Measurements from ENCODE around the gene AUTS2. TPM values are rescaled to one million over a fixed set of nuclear protein-coding genes. Genes with fewer than 3 reads are reported as not detected.

AUTS2 gene
- total RNA-seq, 2 experiments from 2014 or later, result 2.4 to 3.0 TPM

- ChIA-PET POLR2A (no interaction called here), CTCF (no interaction called here)
- H3K9me3 Mint-ChIP-seq (ENCODE audit: low read depth), result peaks cover under 1% of the 10 kb centered on the region
- no peaks in the 10 kb centered on the region for H3K36me3 Mint-ChIP-seq (ENCODE audit: low read depth)
- no peak overlapping the region for H3K4me3 Mint-ChIP-seq
- H3K27ac Mint-ChIP-seq, result no peak overlapping the region
- no peaks in the 10 kb centered on the region for H3K4me1 Mint-ChIP-seq
- ATAC-seq, result no peak
- no peaks in the 10 kb centered on the region for H3K27me3 Mint-ChIP-seq
- intact Hi-C loops (cut with DNase I, micrococcal nuclease), result no loop called here
- no peak for DNase-seq
Observed at GRCh38 chr7:70479153-70480021, 881.1 kb downstream of the AUTS2 start.

- H3K27me3 Mint-ChIP-seq, result no peaks in the 10 kb centered on the region
- ATAC-seq (no peak), DNase-seq (no peak)
- intact Hi-C loops (cut with DNase I, micrococcal nuclease), result no loop called here
- no peaks in the 10 kb centered on the region for H3K4me1 Mint-ChIP-seq
- CTCF ChIA-PET, result no interaction called here
- H3K9me3 Mint-ChIP-seq (ENCODE audit: low read depth), result peaks cover 7% of the 10 kb centered on the region
- no peak overlapping the region for H3K4me3 Mint-ChIP-seq
- H3K36me3 Mint-ChIP-seq (ENCODE audit: low read depth), result no peaks in the 10 kb centered on the region
- POLR2A ChIA-PET, result no interaction called here
- no peak overlapping the region for H3K27ac Mint-ChIP-seq
Observed at GRCh38 chr7:70480927-70481569, 882.8 kb downstream of the AUTS2 start.

- no peaks in the 10 kb centered on the region for H3K4me1 Mint-ChIP-seq
- peaks cover 7% of the 10 kb centered on the region for H3K9me3 Mint-ChIP-seq (ENCODE audit: low read depth)
- no peaks in the 10 kb centered on the region for H3K36me3 Mint-ChIP-seq (ENCODE audit: low read depth)
- intact Hi-C loops (cut with DNase I, micrococcal nuclease), result no loop called here
- no peak for ATAC-seq
- no peak overlapping the region for H3K27ac Mint-ChIP-seq
- DNase-seq, result no peak
- CTCF ChIA-PET, result no interaction called here
- H3K27me3 Mint-ChIP-seq, result no peaks in the 10 kb centered on the region
- H3K4me3 Mint-ChIP-seq, result no peak overlapping the region
- POLR2A ChIA-PET, result no interaction called here
Observed at GRCh38 chr7:70481570-70482123, 883.4 kb downstream of the AUTS2 start.

- intact Hi-C loops (cut with DNase I, micrococcal nuclease), result no loop called here
- POLR2A ChIA-PET, result no interaction called here
- Mint-ChIP-seq H3K27ac (no peak overlapping the region), H3K27me3 (no peaks in the 10 kb centered on the region), H3K9me3 (ENCODE audit: low read depth) (peaks cover 7% of the 10 kb centered on the region), H3K4me1 (no peaks in the 10 kb centered on the region), H3K4me3 (no peak overlapping the region), H3K36me3 (ENCODE audit: low read depth) (no peaks in the 10 kb centered on the region)
- CTCF ChIA-PET, result interaction anchor here (1.0 kb wide), 1 partner anchor 214 kb away, joined by 4 read pairs; no protein-coding TSS in a partner anchor
- ATAC-seq, result no peak
- DNase-seq, result no peak
Observed at GRCh38 chr7:70484255-70484654, 886.0 kb downstream of the AUTS2 start.

GRCh38 chr7:70486977-70487376 lies 888.7 kb downstream of the AUTS2 start:
- Mint-ChIP-seq H3K4me3 (no peak overlapping the region), H3K4me1 (no peaks in the 10 kb centered on the region), H3K36me3 (ENCODE audit: low read depth) (no peaks in the 10 kb centered on the region), H3K9me3 (ENCODE audit: low read depth) (peaks cover 7% of the 10 kb centered on the region), H3K27me3 (no peaks in the 10 kb centered on the region), H3K27ac (no peak overlapping the region)
- no peak for ATAC-seq
- ChIA-PET POLR2A (no interaction called here), CTCF (no interaction called here)
- intact Hi-C loops (cut with DNase I, micrococcal nuclease), result no loop called here
- DNase-seq, result no peak

- intact Hi-C loops (cut with DNase I, micrococcal nuclease), result no loop called here
- no peaks in the 10 kb centered on the region for H3K4me1 Mint-ChIP-seq
- POLR2A ChIA-PET, result no interaction called here
- no peak for ATAC-seq
- no peak for DNase-seq
- H3K27ac Mint-ChIP-seq, result no peak overlapping the region
- H3K4me3 Mint-ChIP-seq, result no peak overlapping the region
- H3K27me3 Mint-ChIP-seq, result no peaks in the 10 kb centered on the region
- peaks cover 7% of the 10 kb centered on the region for H3K9me3 Mint-ChIP-seq (ENCODE audit: low read depth)
- no peaks in the 10 kb centered on the region for H3K36me3 Mint-ChIP-seq (ENCODE audit: low read depth)
- CTCF ChIA-PET, result no interaction called here
Observed at GRCh38 chr7:70487428-70487827, 889.2 kb downstream of the AUTS2 start.

- no peak for DNase-seq
- POLR2A ChIA-PET, result no interaction called here
- no peak for ATAC-seq
- intact Hi-C loops (cut with DNase I, micrococcal nuclease), result no loop called here
- peaks cover 7% of the 10 kb centered on the region for H3K9me3 Mint-ChIP-seq (ENCODE audit: low read depth)
- CTCF ChIA-PET, result no interaction called here
- H3K4me1 Mint-ChIP-seq, result no peaks in the 10 kb centered on the region
- no peak overlapping the region for H3K27ac Mint-ChIP-seq
- H3K4me3 Mint-ChIP-seq, result no peak overlapping the region
- no peaks in the 10 kb centered on the region for H3K36me3 Mint-ChIP-seq (ENCODE audit: low read depth)
- H3K27me3 Mint-ChIP-seq, result no peaks in the 10 kb centered on the region
Observed at GRCh38 chr7:70487886-70488285, 889.6 kb downstream of the AUTS2 start.

GRCh38 chr7:70489813-70490212 lies 891.5 kb downstream of the AUTS2 start:
- H3K4me1 Mint-ChIP-seq, result no peaks in the 10 kb centered on the region
- H3K36me3 Mint-ChIP-seq (ENCODE audit: low read depth), result no peaks in the 10 kb centered on the region
- H3K4me3 Mint-ChIP-seq, result no peak overlapping the region
- ChIA-PET CTCF (interaction anchor here (1.2 kb wide), 1 partner anchor 22 kb away, joined by 3 read pairs; no protein-coding TSS in a partner anchor), POLR2A (no interaction called here)
- no peak for DNase-seq
- H3K9me3 Mint-ChIP-seq (ENCODE audit: low read depth), result peaks cover 2% of the 10 kb centered on the region
- no peaks in the 10 kb centered on the region for H3K27me3 Mint-ChIP-seq
- intact Hi-C loops (cut with DNase I, micrococcal nuclease), result no loop called here
- ATAC-seq, result no peak
- H3K27ac Mint-ChIP-seq, result no peak overlapping the region

GRCh38 chr7:70492625-70493024 lies 894.4 kb downstream of the AUTS2 start:
- no peak overlapping the region for H3K4me3 Mint-ChIP-seq
- H3K27me3 Mint-ChIP-seq, result no peaks in the 10 kb centered on the region
- POLR2A ChIA-PET, result interaction anchor here (0.6 kb wide), 1 partner anchor 85 kb away, joined by 3 read pairs; no protein-coding TSS in a partner anchor
- CTCF ChIA-PET, result no interaction called here
- DNase-seq (no peak), ATAC-seq (no peak)
- no peaks in the 10 kb centered on the region for H3K36me3 Mint-ChIP-seq (ENCODE audit: low read depth)
- no peaks in the 10 kb centered on the region for H3K4me1 Mint-ChIP-seq
- H3K9me3 Mint-ChIP-seq (ENCODE audit: low read depth), result no peaks in the 10 kb centered on the region
- intact Hi-C loops (cut with DNase I, micrococcal nuclease), result no loop called here
- no peak overlapping the region for H3K27ac Mint-ChIP-seq

- DNase-seq (no peak), ATAC-seq (no peak)
- no peaks in the 10 kb centered on the region for H3K27me3 Mint-ChIP-seq
- H3K36me3 Mint-ChIP-seq (ENCODE audit: low read depth), result no peaks in the 10 kb centered on the region
- ChIA-PET POLR2A (no interaction called here), CTCF (no interaction called here)
- no peak overlapping the region for H3K27ac Mint-ChIP-seq
- no peaks in the 10 kb centered on the region for H3K9me3 Mint-ChIP-seq (ENCODE audit: low read depth)
- H3K4me3 Mint-ChIP-seq, result no peak overlapping the region
- H3K4me1 Mint-ChIP-seq, result no peaks in the 10 kb centered on the region
- intact Hi-C loops (cut with DNase I, micrococcal nuclease), result no loop called here
Observed at GRCh38 chr7:70494225-70495032, 896.2 kb downstream of the AUTS2 start.

GRCh38 chr7:70495033-70495376 lies 896.7 kb downstream of the AUTS2 start:
- intact Hi-C loops (cut with DNase I, micrococcal nuclease), result no loop called here
- Mint-ChIP-seq H3K4me3 (no peak overlapping the region), H3K27me3 (no peaks in the 10 kb centered on the region), H3K36me3 (ENCODE audit: low read depth) (no peaks in the 10 kb centered on the region), H3K4me1 (no peaks in the 10 kb centered on the region), H3K27ac (no peak overlapping the region), H3K9me3 (ENCODE audit: low read depth) (no peaks in the 10 kb centered on the region)
- CTCF ChIA-PET, result no interaction called here
- ATAC-seq (no peak), DNase-seq (no peak)
- POLR2A ChIA-PET, result no interaction called here
